Esophagus muscularis mucosa (tissue), 4 donors: Measurements from ENCODE around the gene SKAP2. TPM values are rescaled to one million over a fixed set of nuclear protein-coding genes. Genes with fewer than 3 reads are reported as not detected.

Source experiments
- DNase-seq: peaks from one replicate; pipeline ENCODE4 v3.0.0-alpha.2; 2017; ENCODE audit errors: extremely low spot score
- H3K27ac ChIP-seq, 4 donors: fragments of 200-600 bp; sonication (generic); replicated peaks in 1 of 4; 1 replicate in 3 of 4; 2 replicates in 1 of 4; pipeline ENCODE4 v1.5.1; 2016 to 2019; ENCODE audit warnings: mild to moderate bottlenecking in 1 of 4
- H3K27me3 ChIP-seq, 4 donors: fragments of 200-600 bp; sonication (generic); one replicate each; pipeline versions ENCODE4 v1.5.1 to v1.6.0; 2016 to 2019
- H3K36me3 ChIP-seq, 4 donors: fragments of 200-600 bp; sonication (generic); one replicate each; pipeline ENCODE4 v1.5.1; 2016 to 2019
- H3K4me1 ChIP-seq, 4 donors: fragments of 200-600 bp; sonication (generic); one replicate each; pipeline ENCODE4 v1.5.1; 2016 to 2019
- H3K4me3 ChIP-seq, 4 donors: fragments of 200-600 bp; sonication (generic); 1 replicate in 2 of 4; 2 replicates in 2 of 4; pipeline ENCODE4 v1.5.1; 2016 to 2019; ENCODE audit warnings: mild to moderate bottlenecking in 4 of 4, moderate library complexity in 1 of 4
- H3K9me3 ChIP-seq, 4 donors: fragments of 200-600 bp; sonication (generic); 1 replicate in 3 of 4; 2 replicates in 1 of 4; pipeline ENCODE4 v1.5.1; 2016 to 2019
- CTCF ChIP-seq, 3 experiments: fragments of 200-600 bp in 2 of 3; fragments of 450-650 bp in 1 of 3; sonication (generic) in 2 of 3; IDR thresholded peaks; one replicate each; pipeline ENCODE4 v1.5.1; 2017 to 2019; ENCODE audit warnings: antibody characterized with exemption in 3 of 3, mild to moderate bottlenecking in 2 of 3, moderate library complexity in 1 of 3
- EP300 ChIP-seq: sonication (generic); formaldehyde crosslinking; IDR thresholded peaks from one replicate; pipeline ENCODE4 v1.6.1; 2017; ENCODE audit warnings: antibody characterized with exemption
- POLR2A ChIP-seq: fragments of 450-650 bp; IDR thresholded peaks from one replicate; pipeline ENCODE4 v1.6.1; 2017; ENCODE audit warnings: antibody characterized with exemption, moderate library complexity, mild to moderate bottlenecking, low read depth
- POLR2AphosphoS5 ChIP-seq, 2 donors: sonication (generic); formaldehyde crosslinking; IDR thresholded peaks; one replicate each; pipeline ENCODE4 v1.6.1; 2017; ENCODE audit warnings: antibody characterized with exemption in 2 of 2
- WGBS: methylation state at CpG from one replicate; pipeline ENCODE4 v1.1.5; 2018; 5-methylcytosine and 5-hydroxymethylcytosine counted together
- intact Hi-C: fragments of 100-400 bp; cut with DNase I; formaldehyde crosslinking; loops from one replicate; pipeline ENCODE4 v1.15.1; 2023
- total RNA-seq, 4 donors: library from RNA; depleted of rRNA; stranded (reverse); fragments of >200 nt; gene quantifications; one replicate each; pipeline versions ENCODE4 v1.1.0 to v1.2.1, GENCODE V29; 2016

The SKAP2 gene
- total RNA-seq, 4 donors from 2014 or later, result 44.2 to 47.1 (median 45.1) TPM

DNA sequence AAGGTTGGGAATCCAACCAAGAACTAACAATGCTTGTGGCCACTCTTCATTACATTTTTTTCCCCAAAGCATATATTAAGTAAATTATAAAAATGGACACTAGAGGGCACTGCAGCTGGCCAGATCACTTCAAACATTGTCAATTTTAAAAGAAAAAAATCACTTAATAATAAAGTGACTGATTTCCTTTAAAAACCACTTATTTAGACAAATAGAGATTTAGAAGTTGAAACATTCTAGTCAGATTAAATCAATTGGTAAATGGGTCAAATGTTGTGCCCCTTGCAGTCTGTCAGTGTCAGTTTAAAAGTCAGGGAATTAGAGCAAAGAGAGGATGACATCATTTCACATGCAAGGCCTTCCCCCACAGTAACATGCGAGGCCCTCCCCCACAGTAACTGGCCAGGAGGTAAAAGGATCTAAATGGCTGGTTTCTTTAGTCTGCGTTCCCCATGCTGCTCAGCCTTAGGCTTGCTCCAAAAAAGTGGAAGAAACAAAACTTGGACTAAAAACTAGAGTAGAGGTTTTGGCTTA, 177.9 kb downstream of the SKAP2 start:
- WGBS, result 25% methylated on average over 2 of the region's 2 CpGs
- Histone ChIP-seq H3K27ac (peak overlapping the region; percentile 55 to 67 (median 60)), H3K36me3 (no peaks in the 10 kb centered on the region), H3K9me3 (no peaks in the 10 kb centered on the region), H3K4me1 (peaks cover 3 to 88% (median 85%) of the 10 kb centered on the region in 4 donors), H3K4me3 (no peak overlapping the region), H3K27me3 (no peaks in the 10 kb centered on the region)
- peak; percentile 58 to 70 (median 70) for TF ChIP-seq CTCF (IDR thresholded peaks at IDR 0.05)
- TF ChIP-seq EP300, result no peak
- no peak for DNase-seq
- intact Hi-C loops, result no loop called here

- no peaks in the 10 kb centered on the region for H3K9me3 ChIP-seq
- no peak overlapping the region for H3K4me3 ChIP-seq
- H3K36me3 ChIP-seq, result no peaks in the 10 kb centered on the region
- peak overlapping the region in 3 of 4 donors; percentile 3 to 67 (median 19) for H3K27ac ChIP-seq
- WGBS, result 41% methylated on average over 4 of the region's 4 CpGs
- H3K27me3 ChIP-seq, result no peaks in the 10 kb centered on the region
- intact Hi-C loops, result no loop called here
- no peak for TF ChIP-seq EP300
- no peak for TF ChIP-seq POLR2A
- no peak for TF ChIP-seq POLR2AphosphoS5 (IDR thresholded peaks at IDR 0.05)
- no peak for TF ChIP-seq CTCF (IDR thresholded peaks at IDR 0.05)
- H3K4me1 ChIP-seq, result peaks cover 3 to 82% (median 76%) of the 10 kb centered on the region in 4 donors
- DNase-seq, result no peak
These were observed 178.8 kb downstream of the SKAP2 start for GRCh38 chr7:26685606-26686005.

DNA sequence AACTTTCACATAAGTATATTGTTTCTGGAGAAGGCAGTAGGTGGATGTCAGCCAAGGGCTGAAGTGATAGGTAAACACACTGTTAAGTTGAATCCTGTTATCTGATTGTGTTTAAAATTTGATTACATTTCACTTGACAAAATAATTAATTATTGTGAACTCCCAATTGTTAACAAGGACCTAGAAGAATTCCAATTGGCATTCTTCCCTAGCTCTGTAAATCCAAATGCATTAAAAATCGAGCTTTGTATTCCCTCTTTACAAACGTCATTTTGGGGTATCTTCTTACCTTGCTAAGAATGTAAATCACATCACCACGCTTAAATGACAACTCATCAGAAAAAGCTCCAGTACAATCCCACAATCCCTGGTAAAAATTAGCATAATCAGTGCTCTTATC, 179.9 kb downstream of the SKAP2 start:
- intact Hi-C loops, result no loop called here
- Histone ChIP-seq H3K36me3 (no peaks in the 10 kb centered on the region), H3K4me3 (no peak overlapping the region), H3K9me3 (no peaks in the 10 kb centered on the region), H3K27me3 (no peaks in the 10 kb centered on the region), H3K4me1 (peaks cover 2 to 73% (median 64%) of the 10 kb centered on the region in 4 donors), H3K27ac (peak overlapping the region in 3 of 4 donors; percentile 20 to 67 (median 43))
- TF ChIP-seq EP300 (no peak), CTCF (IDR thresholded peaks at IDR 0.05) (no peak), POLR2A (no peak), POLR2AphosphoS5 (IDR thresholded peaks at IDR 0.05) (no peak)
- 49% methylated on average over 3 of the region's 3 CpGs for WGBS
- DNase-seq, result no peak

DNA sequence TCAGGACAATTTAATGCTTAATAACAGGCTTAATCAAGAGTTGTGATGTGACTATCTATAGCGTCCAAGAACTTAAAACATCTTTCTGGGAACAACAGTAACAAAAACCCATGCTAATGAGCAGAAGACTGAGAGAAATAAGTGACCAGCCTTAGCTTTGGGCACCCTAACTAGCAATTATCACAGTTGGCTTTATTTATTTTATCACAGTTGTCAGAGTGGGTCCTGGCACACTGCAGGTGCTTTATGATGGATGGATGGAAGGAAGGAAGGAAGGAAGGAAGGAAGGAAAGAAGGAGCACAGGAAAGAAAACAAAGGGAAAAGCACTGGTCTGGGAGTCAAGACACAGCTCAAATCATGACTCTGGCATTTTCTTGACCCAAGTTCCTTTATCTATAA, 181.1 kb downstream of the SKAP2 start:
- Histone ChIP-seq H3K27ac (peak overlapping the region in 1 of 4 donors; percentile 7), H3K9me3 (no peaks in the 10 kb centered on the region), H3K27me3 (no peaks in the 10 kb centered on the region), H3K4me1 (peaks cover 0 to 62% (median 55%) of the 10 kb centered on the region in 4 donors), H3K4me3 (no peak overlapping the region), H3K36me3 (no peaks in the 10 kb centered on the region)
- intact Hi-C loops, result no loop called here
- no peak for TF ChIP-seq POLR2A
- no peak for TF ChIP-seq CTCF (IDR thresholded peaks at IDR 0.05)
- TF ChIP-seq EP300, result no peak
- TF ChIP-seq POLR2AphosphoS5 (IDR thresholded peaks at IDR 0.05), result no peak
- DNase-seq, result no peak
- WGBS, result 92% methylated on average over 1 of the region's 1 CpG
